ENCODE measurements around the gene PTCH2. TPM values are rescaled to one million over a fixed set of nuclear protein-coding genes. Genes with fewer than 3 reads are reported as not detected.

PTCH2 gene
- total RNA-seq, 2 donors from 2014 or later, result 1.5 to 1.6 TPM

GRCh38 chr1:44828841-44829440 lies 14.1 kb downstream of the PTCH2 start:
- H3K36me3 ChIP-seq (ENCODE audit: control insufficient read depth, insufficient read depth, low read length), result no peaks in the 10 kb centered on the region
- Mint-ChIP-seq H3K4me1 (peaks cover 9% of the 10 kb centered on the region), H3K27ac (no peak overlapping the region), H3K27me3 (ENCODE audit: insufficient read depth) (no peaks in the 10 kb centered on the region), H3K36me3 (ENCODE audit: low read depth) (no peaks in the 10 kb centered on the region), H3K4me3 (no peak overlapping the region), H3K9me3 (no peaks in the 10 kb centered on the region)
- H3K27ac ChIP-seq (ENCODE audit: low read depth, low read length), result no peak overlapping the region
- 95 to 96% methylated on average over 12 to 15 of the region's 15 CpGs for WGBS, 2 experiments (ENCODE audit: insufficient coverage in 1 of 2, insufficient read length in 1 of 2)
- no peak for DNase-seq
- H3K27me3 ChIP-seq (ENCODE audit: control insufficient read depth, insufficient read depth, low read length, poor library complexity, severe bottlenecking), result no peaks in the 10 kb centered on the region
- no peak overlapping the region for H3K9ac ChIP-seq (ENCODE audit: extremely low read depth, low read length, poor library complexity, severe bottlenecking)
- no peaks in the 10 kb centered on the region for H3K9me3 ChIP-seq (ENCODE audit: control insufficient read depth, low read length)
- TF ChIP-seq CTCF (conservative IDR thresholded peaks at IDR 0.05), result no peak
- no peak overlapping the region for H3K4me3 ChIP-seq (ENCODE audit: low read length)
- no peaks in the 10 kb centered on the region for H3K4me1 ChIP-seq (ENCODE audit: control insufficient read depth, insufficient read depth, low read length)

DNA sequence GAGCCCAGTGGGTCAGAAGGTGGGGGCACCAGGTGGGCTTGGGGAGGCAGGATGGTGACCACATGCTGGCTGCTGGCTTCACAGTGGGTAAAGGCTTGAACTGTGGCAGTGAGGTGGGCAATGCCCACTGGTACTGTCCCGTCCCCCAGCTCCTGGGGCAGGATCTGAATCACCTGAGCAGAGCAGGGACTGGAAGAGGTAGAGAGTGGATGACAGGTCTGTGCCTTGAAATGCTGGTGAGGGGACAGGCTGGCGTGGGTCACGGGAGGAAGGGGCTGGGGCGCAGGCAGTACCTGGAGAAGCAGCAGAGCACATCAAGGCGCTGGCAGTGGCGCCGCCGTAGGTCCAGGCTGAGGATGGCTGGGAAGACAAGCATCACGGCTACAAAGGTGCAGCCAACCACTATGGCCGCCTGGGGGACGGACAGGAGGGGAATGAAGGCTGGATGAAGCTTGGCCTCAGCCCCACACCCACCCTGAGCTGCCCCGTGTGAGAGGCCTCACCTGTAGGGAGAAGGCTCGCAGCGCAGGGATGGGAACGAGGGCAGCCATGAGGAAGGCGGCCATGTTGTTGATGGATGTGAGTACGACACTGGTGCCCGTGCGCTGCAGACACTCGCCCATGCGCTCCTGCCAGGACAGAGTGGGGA lies 14.9 kb downstream of the PTCH2 start:
- Mint-ChIP-seq H3K27me3 (ENCODE audit: insufficient read depth) (no peaks in the 10 kb centered on the region), H3K4me1 (peaks cover 9% of the 10 kb centered on the region), H3K27ac (no peak overlapping the region), H3K4me3 (no peak overlapping the region), H3K9me3 (no peaks in the 10 kb centered on the region), H3K36me3 (ENCODE audit: low read depth) (no peaks in the 10 kb centered on the region)
- Histone ChIP-seq H3K9ac (ENCODE audit: extremely low read depth, low read length, poor library complexity, severe bottlenecking) (no peak overlapping the region), H3K27me3 (ENCODE audit: control insufficient read depth, insufficient read depth, low read length, poor library complexity, severe bottlenecking) (no peaks in the 10 kb centered on the region), H3K36me3 (ENCODE audit: control insufficient read depth, insufficient read depth, low read length) (no peaks in the 10 kb centered on the region), H3K4me3 (ENCODE audit: low read length) (no peak overlapping the region), H3K27ac (ENCODE audit: low read depth, low read length) (no peak overlapping the region), H3K9me3 (ENCODE audit: control insufficient read depth, low read length) (no peaks in the 10 kb centered on the region), H3K4me1 (ENCODE audit: control insufficient read depth, insufficient read depth, low read length) (no peaks in the 10 kb centered on the region)
- no peak for TF ChIP-seq CTCF (conservative IDR thresholded peaks at IDR 0.05)
- DNase-seq, result peak; percentile 49
- 93 to 98% methylated on average over 15 to 21 of the region's 21 CpGs for WGBS, 2 experiments (ENCODE audit: insufficient coverage in 1 of 2, insufficient read length in 1 of 2)

DNA sequence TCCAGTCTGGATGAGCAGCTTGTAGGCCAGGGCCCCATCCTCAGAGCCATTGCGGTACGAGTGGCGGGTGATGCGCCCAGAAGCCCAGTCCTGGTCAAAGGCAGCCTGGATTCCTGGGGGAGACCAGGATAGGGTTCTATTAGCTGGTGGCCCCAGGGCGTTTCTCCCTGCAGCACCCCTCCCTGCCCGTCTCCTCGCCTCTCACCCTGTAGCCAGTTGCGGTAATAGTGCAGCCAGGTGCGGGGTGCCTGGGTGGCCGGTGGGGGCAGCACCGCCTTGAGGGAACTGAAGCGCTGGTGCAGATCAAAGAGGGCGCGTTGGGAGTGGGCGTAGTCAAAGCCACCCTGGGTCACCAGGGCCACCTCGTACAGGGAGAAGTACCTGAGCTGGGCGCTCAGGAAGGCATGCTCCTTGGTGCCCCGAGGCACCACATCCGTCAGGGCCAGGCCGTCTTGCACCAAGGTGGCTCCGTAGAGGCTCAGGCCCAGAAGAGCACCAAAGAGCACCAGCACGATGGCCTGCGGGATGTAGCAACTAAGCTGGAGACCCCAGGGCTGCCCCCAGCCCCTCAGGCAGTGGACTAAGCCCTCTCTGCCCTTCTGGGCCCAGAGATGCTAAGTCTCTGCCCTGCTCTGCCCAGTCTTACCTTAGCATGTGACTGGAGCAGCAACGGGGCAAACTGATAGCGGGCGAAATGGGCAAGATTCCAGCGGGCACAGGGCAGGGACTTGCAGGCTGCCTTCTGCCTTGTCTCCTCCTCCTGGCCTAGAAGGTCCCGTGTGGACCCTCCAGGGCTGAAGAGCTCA lies 15.7 kb downstream of the PTCH2 start:
- H3K9ac ChIP-seq (ENCODE audit: extremely low read depth, low read length, poor library complexity, severe bottlenecking), result no peak overlapping the region
- no peaks in the 10 kb centered on the region for H3K9me3 ChIP-seq (ENCODE audit: control insufficient read depth, low read length)
- peaks cover 7% of the 10 kb centered on the region for H3K4me1 Mint-ChIP-seq
- H3K27me3 Mint-ChIP-seq (ENCODE audit: insufficient read depth), result no peaks in the 10 kb centered on the region
- H3K4me3 ChIP-seq (ENCODE audit: low read length), result no peak overlapping the region
- TF ChIP-seq CTCF (conservative IDR thresholded peaks at IDR 0.05), result peak; percentile 68
- no peaks in the 10 kb centered on the region for H3K9me3 Mint-ChIP-seq
- no peak overlapping the region for H3K27ac Mint-ChIP-seq
- H3K27ac ChIP-seq (ENCODE audit: low read depth, low read length), result no peak overlapping the region
- peak; percentile 90 for DNase-seq
- no peak overlapping the region for H3K4me3 Mint-ChIP-seq
- H3K36me3 Mint-ChIP-seq (ENCODE audit: low read depth), result no peaks in the 10 kb centered on the region
- H3K27me3 ChIP-seq (ENCODE audit: control insufficient read depth, insufficient read depth, low read length, poor library complexity, severe bottlenecking), result no peaks in the 10 kb centered on the region
- H3K36me3 ChIP-seq (ENCODE audit: control insufficient read depth, insufficient read depth, low read length), result no peaks in the 10 kb centered on the region
- H3K4me1 ChIP-seq (ENCODE audit: control insufficient read depth, insufficient read depth, low read length), result no peaks in the 10 kb centered on the region
- WGBS, 2 experiments (ENCODE audit: insufficient coverage in 1 of 2, insufficient read length in 1 of 2), result 93 to 95% methylated on average over 19 to 28 of the region's 28 CpGs

All from endodermal cell (in vitro differentiated cells).